OCI-LY1 (cell line): Measurements from ENCODE around the gene TASOR2.

ENCODE experiments used
- H2AFZ ChIP-seq: fragments of 200-600 bp; sonication (generic), shearing (Covaris generic); 2 replicates; pipeline ENCODE4 v1.6.0; 2014; ENCODE audit warnings: antibody characterized with exemption, mild to moderate bottlenecking, low read length
- H3F3A ChIP-seq: fragments of 200-600 bp; sonication (generic), shearing (Covaris generic); 2 replicates; pipeline ENCODE4 v1.6.0; 2014; ENCODE audit warnings: mild to moderate bottlenecking, antibody characterized with exemption, low read length, moderate library complexity; ENCODE audit not compliant: insufficient read depth
- H3K27ac ChIP-seq: fragments of 200-600 bp; sonication (generic); 2 replicates; pipeline ENCODE4 v1.5.1; 2014; ENCODE audit warnings: low read length, mixed run types, mild to moderate bottlenecking, low read depth; ENCODE audit not compliant: poor library complexity, severe bottlenecking
- H3K27me3 ChIP-seq: fragments of 200-600 bp; sonication (generic); 2 replicates; pipeline ENCODE4 v1.6.0; 2014; ENCODE audit warnings: antibody characterized with exemption, mild to moderate bottlenecking, low read length, moderate library complexity; ENCODE audit not compliant: insufficient read depth
- H3K36me3 ChIP-seq: fragments of 200-600 bp; sonication (generic); 2 replicates; pipeline ENCODE4 v1.6.1; 2014; ENCODE audit warnings: mild to moderate bottlenecking, antibody characterized with exemption, low read length, moderate library complexity, mixed read lengths; ENCODE audit not compliant: insufficient read depth
- H3K4me1 ChIP-seq: fragments of 200-600 bp; sonication (generic); 2 replicates; pipeline ENCODE4 v1.5.1; 2014; ENCODE audit warnings: mild to moderate bottlenecking, low read length, moderate library complexity; ENCODE audit not compliant: insufficient read depth, severe bottlenecking
- H3K4me2 ChIP-seq: fragments of 200-600 bp; sonication (generic), shearing (Covaris generic); 2 replicates; pipeline ENCODE4 v1.6.1; 2014; ENCODE audit warnings: low read length
- H3K4me3 ChIP-seq: fragments of 200-600 bp; sonication (generic); 2 replicates; pipeline ENCODE4 v1.5.1; 2014; ENCODE audit warnings: low read length, low read depth, mild to moderate bottlenecking, mixed read lengths; ENCODE audit not compliant: poor library complexity, severe bottlenecking
- H3K79me2 ChIP-seq: fragments of 200-600 bp; shearing (Covaris generic); 2 replicates; pipeline ENCODE4 v1.6.1; 2016; ENCODE audit warnings: mixed run types, low read length, mixed read lengths; ENCODE audit not compliant: insufficient read depth
- H3K9ac ChIP-seq: fragments of 200-600 bp; sonication (generic), shearing (Covaris generic); 2 replicates; pipeline ENCODE4 v1.6.1; 2014; ENCODE audit warnings: mild to moderate bottlenecking, low read length, mixed read lengths
- H3K9me2 ChIP-seq: fragments of 200-600 bp; sonication (generic), shearing (Covaris generic); 2 replicates; pipeline ENCODE4 v1.6.1; 2014; ENCODE audit warnings: low read depth, mild to moderate bottlenecking, low read length, mixed read lengths
- H3K9me3 ChIP-seq: fragments of 200-600 bp; shearing (Covaris generic); 2 replicates; pipeline ENCODE4 v1.6.1; 2014; ENCODE audit warnings: low read length, mixed read lengths
- H4K20me1 ChIP-seq: fragments of 200-600 bp; sonication (generic), shearing (Covaris generic); 2 replicates; pipeline ENCODE4 v1.6.0; 2016; ENCODE audit warnings: mild to moderate bottlenecking, low read length; ENCODE audit not compliant: insufficient read depth
- CTCF ChIP-seq: fragments of 200-600 bp; sonication (generic), shearing (Covaris generic); IDR thresholded peaks from 2 replicates; pipeline ENCODE4 v1.5.1; 2017; ENCODE audit warnings: mild to moderate bottlenecking, antibody characterized with exemption, low read length, moderate library complexity, mixed read lengths
- EZH2 ChIP-seq: fragments of 200-600 bp; sonication (generic), shearing (Covaris generic); IDR thresholded peaks from 2 replicates; pipeline ENCODE4 v1.8.0; 2017; ENCODE audit warnings: borderline replicate concordance, mixed run types, mild to moderate bottlenecking, antibody characterized with exemption, low read length, moderate library complexity, mixed read lengths

Gene TASOR2

GRCh38 chr10:5670662-5671375 is 13.8 kb upstream of the TASOR2 start:
- no peaks in the 10 kb centered on the region for H3F3A ChIP-seq
- H3K9me2 ChIP-seq, result no peaks in the 10 kb centered on the region
- TF ChIP-seq EZH2 (no peak), CTCF (no peak)
- H3K36me3 ChIP-seq, result no peaks in the 10 kb centered on the region; the same call in 1 of the 2 replicates
- no peaks in the 10 kb centered on the region for H3K9me3 ChIP-seq
- H3K4me3 ChIP-seq, result no peak overlapping the region
- H3K4me1 ChIP-seq, result peaks cover 6% of the 10 kb centered on the region
- no peaks in the 10 kb centered on the region; the same call in 1 of the 2 replicates for H3K27me3 ChIP-seq
- H4K20me1 ChIP-seq, result no peaks in the 10 kb centered on the region
- H3K27ac ChIP-seq, result no peak overlapping the region
- no peak overlapping the region for H3K9ac ChIP-seq
- no peak overlapping the region for H2AFZ ChIP-seq
- H3K4me2 ChIP-seq, result no peak overlapping the region
- no peaks in the 10 kb centered on the region for H3K79me2 ChIP-seq

- no peaks in the 10 kb centered on the region for H3F3A ChIP-seq
- no peaks in the 10 kb centered on the region for H3K79me2 ChIP-seq
- TF ChIP-seq CTCF, result no peak
- H4K20me1 ChIP-seq, result no peaks in the 10 kb centered on the region
- no peak overlapping the region for H3K4me3 ChIP-seq
- no peak overlapping the region for H3K4me2 ChIP-seq
- no peak overlapping the region for H3K9ac ChIP-seq
- no peaks in the 10 kb centered on the region for H3K4me1 ChIP-seq
- peaks cover 5% of the 10 kb centered on the region for H3K27me3 ChIP-seq
- no peak overlapping the region for H2AFZ ChIP-seq
- H3K36me3 ChIP-seq, result no peaks in the 10 kb centered on the region; the same call in 1 of the 2 replicates
- H3K27ac ChIP-seq, result no peak overlapping the region
- no peaks in the 10 kb centered on the region for H3K9me3 ChIP-seq
- no peaks in the 10 kb centered on the region for H3K9me2 ChIP-seq
Measured at GRCh38 chr10:5678397-5679036, 6.1 kb upstream of the TASOR2 start.

GRCh38 chr10:5679037-5679435 is 5.6 kb upstream of the TASOR2 start:
- Histone ChIP-seq H3K9ac (no peak overlapping the region), H3K27me3 (peaks cover 5% of the 10 kb centered on the region), H3F3A (no peaks in the 10 kb centered on the region), H3K4me1 (peaks cover 3% of the 10 kb centered on the region), H2AFZ (no peak overlapping the region), H3K4me3 (no peak overlapping the region), H3K9me2 (no peaks in the 10 kb centered on the region), H3K4me2 (no peak overlapping the region), H3K9me3 (no peaks in the 10 kb centered on the region), H4K20me1 (no peaks in the 10 kb centered on the region), H3K36me3 (no peaks in the 10 kb centered on the region; the same call in 1 of the 2 replicates), H3K79me2 (no peaks in the 10 kb centered on the region), H3K27ac (no peak overlapping the region)
- no peak for TF ChIP-seq CTCF
- no peak for TF ChIP-seq EZH2
